GM20431 (cell line): ENCODE measurements around the gene FAM200B.

Experiments used
- in situ Hi-C: fragments of 300-500 bp; cut with MseI, MboI; formaldehyde crosslinking; loops from one replicate; pipeline ENCODE4 v1.15.0; 2020; ENCODE audit warnings: low sequenced_read_pairs; ENCODE audit not compliant: unreplicated experiment

The FAM200B gene

GRCh38 chr4:15681372-15682241, at the start of gene FAM200B:
TSS of gene FAM200B (plus strand) at chr4:15681827. CDS start at chr4:15686978, 5,151 bp downstream.
- in situ Hi-C loops: no loop called here

- in situ Hi-C loops: no loop called here
These were observed 44.8 kb upstream of the FAM200B start for GRCh38 chr4:15636818-15637217.

DNA sequence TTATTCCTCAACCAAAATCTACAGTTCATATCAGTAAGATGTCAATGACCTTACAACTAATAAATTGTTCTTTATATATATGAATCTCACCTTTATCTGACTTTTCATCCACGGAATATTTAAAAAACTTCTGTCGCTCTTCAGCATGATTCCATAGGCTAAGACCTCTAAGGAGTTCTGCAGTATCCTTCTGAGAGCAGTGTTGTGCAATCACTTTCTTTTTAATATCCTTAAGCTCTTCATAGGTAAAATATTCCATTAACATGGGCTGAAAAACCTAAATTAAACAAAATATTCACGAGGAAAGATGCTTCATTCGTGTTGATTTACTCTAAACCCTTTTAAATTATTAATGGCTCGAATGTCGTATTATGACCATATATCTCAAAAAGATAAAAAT, 43.2 kb upstream of the FAM200B start:
- in situ Hi-C loops: no loop called here

GRCh38 chr4:15648600-15648999, 33.0 kb upstream of the FAM200B start:
- in situ Hi-C loops: no loop called here

- in situ Hi-C loops: no loop called here
These were observed 31.6 kb upstream of the FAM200B start for GRCh38 chr4:15649914-15650545.

DNA sequence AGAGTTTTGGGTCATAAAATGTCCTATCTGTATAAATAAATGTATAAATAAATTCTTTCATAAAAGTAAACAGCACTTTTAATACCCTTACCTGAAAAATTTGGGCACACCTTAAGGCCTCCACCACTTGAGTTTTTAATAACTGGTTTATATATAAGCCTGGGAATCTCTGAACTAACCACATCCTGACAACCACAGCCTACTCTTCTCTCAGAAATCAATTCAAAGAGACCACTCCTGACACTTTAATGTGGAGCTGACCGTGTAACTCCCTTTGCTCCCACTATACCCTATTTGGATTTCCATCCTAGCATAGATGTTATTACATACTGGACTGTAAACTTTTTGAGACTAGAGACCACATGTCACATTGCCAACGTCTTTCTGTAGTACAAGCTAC, 30.0 kb upstream of the FAM200B start:
- in situ Hi-C loops: no loop called here

GRCh38 chr4:15652191-15652590, 29.4 kb upstream of the FAM200B start:
- in situ Hi-C loops: no loop called here

- in situ Hi-C loops: no loop called here
These were observed 28.8 kb upstream of the FAM200B start for GRCh38 chr4:15652841-15653240.

DNA sequence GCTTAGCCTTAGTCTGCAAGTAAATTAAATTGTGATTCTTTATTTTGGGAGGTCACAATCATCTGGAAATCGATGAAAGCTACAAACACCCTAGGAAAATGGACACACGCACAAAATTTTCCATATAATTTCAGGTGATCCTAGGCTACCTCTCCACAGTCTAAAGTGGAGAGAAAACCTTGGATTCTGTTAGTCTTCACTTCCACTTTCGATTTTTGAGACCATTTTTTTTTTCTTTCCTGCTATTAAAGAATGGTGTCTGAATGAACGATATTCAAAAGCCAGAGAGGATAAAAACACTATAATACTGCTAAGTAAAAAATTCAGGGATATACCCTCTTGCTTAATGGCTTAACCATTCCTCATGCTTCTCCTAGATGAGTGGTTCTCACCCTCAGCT, 28.2 kb upstream of the FAM200B start:
- in situ Hi-C loops: no loop called here

DNA sequence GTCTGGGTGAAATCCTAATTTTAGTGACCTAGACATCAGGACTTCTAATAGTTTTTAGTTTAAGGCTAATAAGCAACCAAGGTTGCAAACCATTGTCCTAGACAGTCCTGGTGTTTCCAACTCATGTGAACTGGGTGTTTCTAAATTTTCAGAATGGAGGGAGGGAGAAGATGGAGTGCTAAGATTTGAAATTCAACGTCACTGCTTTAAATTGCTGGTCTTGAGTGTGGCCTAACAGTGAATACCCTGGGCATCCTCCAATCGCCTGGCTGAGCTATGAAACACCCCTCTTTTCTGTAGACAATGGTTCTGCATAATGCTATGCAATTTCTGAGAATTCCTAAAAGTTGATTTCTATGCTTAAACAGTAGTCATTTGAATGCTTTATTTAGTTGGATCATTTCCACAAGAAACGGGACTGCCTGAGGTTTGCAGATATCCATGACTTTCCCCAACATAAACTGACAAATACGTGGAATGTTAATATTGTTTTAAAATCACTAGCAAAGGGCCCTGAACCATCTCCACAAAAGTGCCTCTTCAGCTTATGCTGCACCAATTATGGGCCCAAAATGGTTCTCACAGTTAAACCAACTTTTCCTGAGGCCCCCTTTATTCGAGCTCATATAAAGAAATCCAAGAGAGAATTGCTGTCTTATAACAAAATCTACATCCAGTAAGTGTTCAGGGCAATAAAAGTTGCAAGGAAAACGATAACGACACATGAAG, 27.6 kb upstream of the FAM200B start:
- in situ Hi-C loops: no loop called here

DNA sequence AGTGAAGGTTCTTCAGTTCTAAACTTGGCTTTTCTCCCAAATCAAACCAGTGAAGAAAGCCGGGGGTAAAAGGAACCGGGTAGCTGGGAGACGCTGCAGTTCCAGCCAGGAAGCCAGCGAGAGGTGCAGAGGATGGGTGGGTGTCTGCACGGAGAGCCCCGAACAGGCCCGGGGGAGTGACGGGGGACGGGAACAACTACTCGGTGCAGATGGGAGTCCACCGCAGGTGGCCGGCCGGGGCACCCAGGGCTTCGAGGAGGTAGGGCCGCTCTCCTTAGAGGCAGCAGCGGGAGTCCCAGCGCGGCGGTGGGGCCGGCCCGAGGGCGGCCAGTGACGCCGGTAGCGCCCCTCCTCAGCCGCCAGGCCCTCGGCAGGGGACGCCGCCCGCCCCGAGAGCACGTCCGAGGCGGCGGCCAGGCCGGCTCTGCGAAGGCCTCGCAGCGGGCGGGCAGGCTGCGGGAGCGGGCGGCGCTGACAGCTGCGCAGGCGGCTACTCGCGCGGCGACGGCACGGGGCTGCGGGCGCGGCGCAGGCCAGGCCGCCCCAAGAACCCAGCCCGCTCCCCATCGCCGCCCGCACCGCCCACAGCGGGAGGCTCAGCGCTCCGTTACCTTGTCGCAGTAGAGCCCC, 26.9 kb upstream of the FAM200B start:
- in situ Hi-C loops: no loop called here

- in situ Hi-C loops: no loop called here
These were observed 26.2 kb upstream of the FAM200B start, which contains the start of gene FBXL5 for GRCh38 chr4:15655223-15656037. TSS of gene FBXL5 (minus strand) at chr4:15655357. CDS start at chr4:15655287, 70 bp downstream.

DNA sequence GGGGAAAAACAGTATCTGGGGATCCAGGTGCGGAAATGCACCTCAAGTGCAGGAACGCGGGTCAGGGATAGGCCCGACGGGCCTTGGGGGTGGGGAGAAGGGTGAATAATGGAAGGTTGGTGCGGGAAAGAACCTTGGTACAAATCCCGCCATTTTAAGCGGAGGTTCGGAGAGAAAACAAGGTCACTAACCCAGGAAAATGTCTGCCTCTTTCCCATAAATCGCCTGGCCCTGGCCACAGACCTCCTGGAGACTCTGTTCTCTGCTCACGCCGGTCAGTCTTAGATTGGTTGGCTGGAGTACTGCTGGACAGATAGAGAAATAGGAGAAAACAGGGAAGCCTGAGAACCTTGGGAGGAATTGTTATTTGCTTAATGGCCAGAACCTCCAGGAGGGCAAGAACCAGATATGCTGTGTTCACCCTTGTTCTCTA, 25.6 kb upstream of the FAM200B start:
- in situ Hi-C loops: no loop called here

DNA sequence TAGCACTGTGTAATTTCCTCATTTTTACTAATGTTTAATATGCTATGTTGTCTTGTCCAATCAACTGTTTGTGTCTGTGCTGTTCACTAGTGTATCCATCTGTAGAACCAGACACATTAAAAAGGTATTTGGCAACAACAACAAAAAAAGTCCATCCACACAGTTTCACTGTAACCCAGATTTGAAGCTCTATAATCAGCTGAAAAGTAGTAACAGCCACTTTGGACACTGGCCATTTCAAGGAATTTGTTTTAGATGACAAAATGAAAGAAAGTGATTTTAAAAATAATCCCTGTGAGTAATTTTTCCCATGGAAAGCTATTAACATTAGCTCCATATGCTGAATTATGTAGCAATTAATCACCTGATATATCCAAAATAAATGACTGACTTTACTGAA, 24.3 kb upstream of the FAM200B start:
- in situ Hi-C loops: no loop called here

DNA sequence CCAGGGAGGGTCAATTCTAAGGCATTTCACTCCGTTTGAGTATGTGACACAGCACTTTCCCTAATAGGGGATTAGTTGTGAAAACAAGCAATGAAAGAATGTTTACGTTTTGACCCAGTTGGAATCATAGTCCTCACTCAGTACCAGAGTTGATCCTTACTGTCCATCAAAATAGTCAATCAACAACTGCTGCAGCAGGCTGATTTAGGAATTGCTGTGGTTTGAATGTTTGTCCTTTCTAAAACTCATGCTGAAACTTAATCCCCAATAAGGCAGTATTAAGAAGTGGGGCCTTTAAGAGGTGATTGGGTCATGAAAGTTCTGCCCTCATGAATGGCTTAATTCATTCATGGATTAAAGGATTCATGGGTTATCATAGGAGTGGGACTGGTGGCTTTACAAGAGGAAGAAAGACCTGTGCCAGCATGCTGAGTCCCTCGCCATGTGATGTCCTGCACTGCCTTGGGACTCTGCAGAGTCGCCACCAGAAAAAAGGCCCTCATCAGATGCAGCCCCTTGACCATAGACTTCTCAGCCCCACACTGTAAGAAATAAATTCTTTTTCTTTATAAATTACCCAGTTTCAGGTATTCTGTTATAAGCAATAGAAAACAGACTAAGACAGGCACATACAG, 23.4 kb upstream of the FAM200B start:
- in situ Hi-C loops: no loop called here

DNA sequence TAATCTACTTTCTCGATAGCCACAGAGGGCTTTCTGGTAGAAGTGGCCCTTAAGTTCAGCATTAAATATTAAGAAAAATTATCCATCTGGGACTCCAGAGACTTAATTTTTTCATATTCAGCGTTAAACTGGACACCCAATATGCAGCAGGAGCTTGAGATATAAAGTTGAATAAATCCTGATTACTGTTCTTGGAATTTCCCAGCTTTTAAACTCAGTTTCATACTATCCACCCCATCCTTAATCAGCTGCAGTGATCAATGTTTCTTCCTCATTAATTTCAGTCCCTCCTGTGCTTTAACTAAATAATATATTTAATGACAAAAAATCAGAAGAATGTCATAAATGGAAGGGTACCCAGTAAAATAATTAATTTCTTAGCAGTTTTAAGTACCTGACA, 22.8 kb upstream of the FAM200B start:
- in situ Hi-C loops: no loop called here

DNA sequence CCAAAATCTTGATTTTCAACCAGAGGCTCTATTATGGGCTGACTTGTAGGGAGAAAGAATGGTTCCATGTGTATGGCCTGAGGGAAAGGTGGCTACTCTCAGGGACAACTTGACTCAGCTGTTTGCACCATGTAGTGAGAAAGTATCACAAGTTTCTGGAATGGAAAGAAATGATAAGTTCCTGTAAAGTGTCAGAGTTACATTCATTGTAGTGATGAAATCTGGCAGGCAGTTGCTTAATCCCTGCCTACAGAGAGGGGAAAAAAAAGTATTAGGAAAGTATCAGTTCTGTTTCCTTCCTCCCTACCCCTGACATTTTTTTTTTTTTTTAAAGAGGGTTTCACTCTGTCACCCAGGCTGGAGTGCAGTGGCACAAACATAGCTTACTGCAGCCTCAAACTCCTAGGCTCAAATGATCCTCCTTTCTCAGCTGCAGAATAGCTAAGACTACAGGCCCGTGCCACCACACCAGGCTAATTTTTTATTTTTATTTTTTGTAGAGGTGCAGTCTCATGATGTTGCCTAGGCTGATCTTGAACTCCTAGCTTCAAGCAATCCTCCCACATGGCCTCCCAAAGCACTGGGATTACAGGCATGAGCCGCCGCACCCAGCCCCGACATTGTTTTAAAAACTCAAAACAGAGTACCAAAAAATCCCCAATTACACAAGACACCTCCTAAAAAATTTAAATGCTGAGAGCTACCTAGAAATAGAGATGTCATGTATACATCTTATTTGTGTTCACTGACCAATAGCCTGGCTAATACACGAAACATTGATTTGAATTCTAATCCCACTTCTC, 21.7 kb upstream of the FAM200B start:
- in situ Hi-C loops: no loop called here

GRCh38 chr4:15665753-15666365, 15.8 kb upstream of the FAM200B start:
- in situ Hi-C loops: no loop called here
